GM21381 (cell line): Measurements from ENCODE around the gene CHAT.

ENCODE experiments used
- ATAC-seq: cut with Tn5 transposase; IDR thresholded peaks from one replicate; pipeline ENCODE4 v1.9.1; 2021; ENCODE audit warnings: mild to moderate bottlenecking, moderate library complexity; ENCODE audit not compliant: unreplicated experiment

Gene CHAT

DNA sequence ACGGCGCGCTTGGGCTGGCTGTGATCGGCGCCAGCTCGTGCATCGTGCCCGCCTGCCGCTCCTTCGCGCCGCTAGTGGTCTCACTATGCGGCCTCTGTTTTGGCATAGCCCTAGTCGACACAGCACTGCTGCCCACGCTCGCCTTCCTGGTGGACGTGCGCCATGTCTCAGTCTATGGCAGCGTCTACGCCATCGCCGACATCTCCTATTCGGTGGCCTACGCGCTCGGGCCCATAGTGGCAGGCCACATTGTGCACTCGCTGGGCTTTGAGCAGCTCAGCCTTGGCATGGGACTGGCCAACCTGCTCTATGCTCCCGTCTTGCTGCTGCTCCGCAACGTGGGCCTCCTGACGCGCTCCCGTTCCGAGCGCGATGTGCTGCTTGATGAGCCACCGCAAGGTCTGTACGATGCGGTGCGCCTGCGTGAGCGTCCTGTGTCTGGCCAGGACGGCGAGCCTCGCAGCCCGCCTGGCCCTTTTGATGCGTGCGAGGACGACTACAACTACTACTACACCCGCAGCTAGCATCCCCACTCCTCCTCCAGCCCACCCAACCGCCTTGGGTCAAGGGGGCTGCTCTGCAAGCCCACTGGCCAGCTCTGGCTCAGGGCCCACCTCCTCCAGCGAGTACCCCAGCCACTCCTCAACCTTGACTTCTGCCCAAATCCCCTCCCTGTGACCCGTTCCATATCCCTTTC lies 1.9 kb upstream of the CHAT start:
- ATAC-seq, result no peak

GRCh38 chr10:49612513-49613164 lies 1.2 kb upstream of the CHAT start:
- ATAC-seq, result no peak

DNA sequence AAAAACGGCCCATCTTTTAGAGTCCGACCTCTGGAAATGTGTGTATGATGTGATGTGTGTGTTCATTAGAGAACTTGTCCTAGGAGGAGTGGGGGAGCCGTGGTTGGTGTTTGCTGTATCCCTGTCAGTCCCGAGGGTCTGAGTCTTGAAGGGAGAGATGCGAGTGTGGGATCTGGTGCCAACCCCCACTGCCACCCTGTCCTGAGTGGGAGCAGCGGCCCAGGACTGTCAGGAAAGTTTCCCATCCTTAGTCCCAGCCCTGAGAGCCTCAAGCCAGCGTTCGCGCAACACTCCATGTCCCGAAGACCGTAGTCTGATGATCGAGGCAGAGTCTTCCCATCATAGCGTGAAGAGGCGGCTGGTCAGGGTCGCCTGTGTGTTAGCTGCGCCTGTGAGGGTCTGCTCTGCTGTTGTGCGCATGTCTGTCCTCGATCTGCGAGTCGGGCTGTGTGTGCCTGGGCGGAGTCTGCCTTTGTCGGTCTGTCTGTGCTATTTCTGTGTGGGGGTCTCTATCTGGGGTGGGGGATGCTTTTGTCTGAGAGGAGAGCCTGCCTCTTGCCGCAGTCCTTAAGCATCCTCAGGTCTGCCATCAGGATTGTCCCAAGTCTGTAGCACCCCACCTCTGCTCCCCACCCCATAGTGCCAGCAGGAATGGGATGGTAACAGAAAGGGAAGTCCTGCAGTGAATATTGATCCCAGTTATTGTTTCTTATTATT lies 514 bp upstream of the CHAT start:
- no peak for ATAC-seq

DNA sequence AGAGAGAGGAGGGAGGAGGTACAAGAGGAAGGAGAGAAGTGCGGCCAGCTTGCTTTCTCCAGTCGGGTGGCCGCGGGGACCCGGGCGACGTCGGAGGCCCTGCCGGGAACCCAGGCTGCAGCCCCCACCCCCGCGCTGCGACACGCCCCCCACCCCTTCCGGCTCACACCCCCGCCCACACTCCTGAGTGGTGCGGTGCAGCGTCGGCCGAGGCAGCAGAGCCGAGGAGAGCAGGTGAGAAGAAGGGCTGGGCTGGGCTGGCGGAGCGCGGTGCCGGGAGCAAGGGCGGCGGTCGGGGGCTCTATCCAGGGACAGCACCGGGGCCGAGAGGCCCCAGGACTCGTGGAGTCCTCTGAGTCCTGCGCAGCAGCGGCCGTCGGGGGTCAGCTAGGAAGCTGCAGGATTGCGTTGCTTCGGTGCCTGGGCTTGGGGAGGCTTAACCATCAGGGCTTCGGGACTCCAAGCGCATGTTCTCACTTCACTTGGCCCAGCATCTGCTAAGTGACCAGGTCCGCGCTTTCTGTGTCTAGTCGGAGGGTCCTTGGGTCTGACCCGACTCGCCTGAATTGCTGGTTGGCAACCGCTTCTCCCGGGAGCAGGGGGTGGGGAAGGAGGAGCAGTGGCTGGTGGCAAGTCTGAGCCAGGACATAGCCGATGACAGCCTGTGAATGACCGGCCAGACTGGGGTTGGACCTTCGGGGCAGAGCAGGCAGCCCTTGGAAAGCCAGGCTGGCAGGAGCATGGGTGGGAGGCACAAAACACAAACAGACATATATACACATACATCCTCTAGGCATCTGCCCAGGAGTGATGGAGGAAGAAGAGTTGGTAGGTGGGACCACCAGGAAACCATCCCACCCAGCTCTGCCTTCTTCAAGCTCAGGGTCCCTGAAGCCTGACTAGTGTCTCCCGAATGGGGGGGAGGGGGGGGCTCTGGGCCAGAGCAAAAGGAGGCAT lies 683 bp downstream of the CHAT start:
- no peak for ATAC-seq

DNA sequence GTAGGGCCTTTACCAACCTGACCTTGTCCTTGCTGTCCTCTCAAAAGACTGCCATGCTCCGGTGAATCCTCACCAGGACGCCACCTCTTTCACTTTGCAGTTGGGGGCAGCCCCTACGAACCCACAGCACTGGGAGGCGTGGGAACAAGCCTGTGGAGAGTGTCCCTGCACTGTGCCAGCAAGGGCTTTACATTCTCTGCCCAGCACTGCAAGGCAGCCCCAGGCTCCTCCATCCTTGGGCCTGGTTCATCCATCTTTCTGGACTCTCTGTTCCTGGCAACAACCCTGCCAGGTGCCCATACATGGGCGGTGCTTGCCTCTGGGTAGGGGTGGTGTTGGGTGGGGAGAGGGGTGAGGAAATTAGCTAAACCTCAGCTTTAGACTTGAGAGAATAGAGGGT lies 1.4 kb downstream of the CHAT start:
- no peak for ATAC-seq

GRCh38 chr10:49615721-49616120 lies 1.9 kb downstream of the CHAT start:
- no peak for ATAC-seq

- no peak for ATAC-seq
These were observed 2.7 kb downstream of the CHAT start for GRCh38 chr10:49616421-49617101.

- ATAC-seq, result no peak
These were observed 3.5 kb downstream of the CHAT start for GRCh38 chr10:49617121-49618020.

GRCh38 chr10:49618821-49619220 lies 5.0 kb downstream of the CHAT start:
- ATAC-seq, result no peak

DNA sequence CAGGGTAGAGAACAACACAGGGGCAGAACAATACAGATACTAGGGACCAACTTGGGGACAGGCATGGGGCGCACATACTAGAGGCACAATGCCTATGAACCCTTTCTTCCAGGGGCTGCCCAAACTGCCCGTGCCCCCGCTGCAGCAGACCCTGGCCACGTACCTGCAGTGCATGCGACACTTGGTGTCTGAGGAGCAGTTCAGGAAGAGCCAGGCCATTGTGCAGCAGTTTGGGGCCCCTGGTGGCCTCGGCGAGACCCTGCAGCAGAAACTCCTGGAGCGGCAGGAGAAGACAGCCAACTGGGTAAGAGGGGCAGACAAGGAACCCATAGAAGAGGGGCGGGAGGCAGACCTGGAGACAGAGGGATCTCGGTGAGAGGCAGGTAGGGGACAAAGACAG lies 5.8 kb downstream of the CHAT start:
- ATAC-seq, result no peak

GRCh38 chr10:49620286-49620810 lies 6.5 kb downstream of the CHAT start:
- ATAC-seq, result no peak

DNA sequence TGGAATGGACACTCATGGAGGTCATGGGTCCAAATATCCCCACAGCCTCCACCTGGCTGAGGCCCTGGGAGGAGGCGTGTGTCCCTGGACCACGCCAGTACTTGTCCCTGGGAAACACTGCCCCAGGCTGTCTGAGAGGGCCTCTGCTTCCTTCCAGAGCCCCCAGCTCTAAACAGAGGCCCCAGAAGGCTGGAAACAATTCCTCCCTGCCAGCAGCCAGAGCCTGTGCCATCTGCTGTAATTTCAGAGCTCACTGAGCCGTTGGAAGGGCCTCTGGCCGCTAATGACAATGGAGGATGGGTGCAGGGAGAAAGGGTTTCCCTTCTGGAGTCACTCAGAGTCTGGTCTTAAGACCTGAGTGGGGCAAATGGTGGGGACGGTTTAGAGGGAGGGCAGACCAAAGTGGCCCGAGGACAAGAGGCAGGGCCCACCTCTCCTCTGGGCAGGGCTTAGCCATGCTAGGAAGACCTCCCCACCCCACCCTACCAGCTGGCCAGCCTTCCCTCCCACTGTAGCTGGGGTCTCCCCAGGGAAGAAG lies 7.1 kb downstream of the CHAT start:
- ATAC-seq, result no peak

- no peak for ATAC-seq
These were observed 7.7 kb downstream of the CHAT start for GRCh38 chr10:49621561-49621960.

DNA sequence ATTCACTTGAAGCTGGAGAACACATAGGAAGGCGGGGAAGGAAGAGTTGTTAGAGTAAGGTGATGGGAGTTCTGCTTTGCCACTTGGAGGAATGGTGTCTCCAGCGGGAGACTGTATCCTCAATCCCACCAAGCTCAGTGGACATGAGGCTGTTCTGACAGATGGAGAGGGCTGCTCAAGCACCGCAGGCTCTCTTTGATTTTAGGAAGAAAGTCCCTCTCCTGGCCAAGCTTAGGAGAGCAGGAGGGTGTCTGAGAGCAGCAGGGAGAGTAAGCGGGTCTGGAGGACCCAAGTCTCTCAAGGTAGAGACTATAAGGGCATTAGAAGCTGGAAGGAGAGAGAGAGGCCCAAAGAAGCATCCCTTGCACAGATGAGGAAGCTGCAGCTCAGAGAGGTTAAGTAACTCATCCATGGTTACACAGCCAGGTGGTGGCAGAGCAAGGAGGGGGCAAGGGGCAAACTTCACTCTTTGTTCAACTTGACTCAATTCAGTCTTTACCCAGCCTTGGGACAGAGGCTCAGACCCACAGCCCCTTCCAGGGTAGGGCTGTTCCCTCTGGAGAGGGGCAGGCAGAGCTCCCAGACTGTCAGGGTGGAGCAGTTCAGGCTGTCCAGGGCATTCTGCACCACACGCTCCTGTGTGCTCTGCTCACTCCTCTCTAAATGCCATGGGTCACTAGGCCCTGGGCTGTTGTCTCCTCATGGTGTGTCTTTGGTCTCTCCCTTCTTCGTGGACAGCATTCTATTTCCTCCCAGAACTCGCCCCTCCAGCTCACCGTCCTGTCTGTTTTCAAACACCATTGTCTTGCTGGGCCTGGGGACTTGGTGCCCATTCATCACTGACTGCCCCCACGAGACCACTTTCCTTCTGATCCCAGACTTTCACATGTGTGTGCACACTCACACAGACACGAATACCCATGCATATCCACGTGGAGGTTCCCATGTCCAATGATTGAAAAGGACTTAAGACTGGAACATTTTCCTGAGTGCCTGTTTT lies 8.9 kb downstream of the CHAT start:
- ATAC-seq, result no peak

DNA sequence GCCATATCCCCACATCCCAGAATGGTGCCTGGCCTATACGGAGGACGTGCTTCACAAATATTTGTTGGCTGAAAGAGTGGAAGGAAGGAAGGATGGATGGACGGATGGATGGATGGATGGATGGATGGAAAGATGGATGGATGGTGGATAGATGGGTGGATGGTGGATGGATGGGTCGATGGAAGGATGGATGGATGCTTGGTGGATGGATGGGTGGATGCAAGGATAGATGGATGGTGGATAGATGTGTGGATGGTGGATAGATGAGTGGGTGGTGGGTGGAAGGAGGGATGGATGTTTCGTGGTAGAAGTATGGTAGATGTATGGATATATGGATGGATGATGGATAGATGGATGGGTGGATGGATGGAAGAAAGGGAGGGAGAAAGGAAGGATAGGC lies 10.8 kb downstream of the CHAT start:
- ATAC-seq, result no peak

GRCh38 chr10:49625411-49625810 lies 11.6 kb downstream of the CHAT start:
- no peak for ATAC-seq

- no peak for ATAC-seq
These were observed 13.2 kb downstream of the CHAT start for GRCh38 chr10:49627038-49627437.
